ENCODE measurements around the gene AKNA.

The AKNA gene

DNA sequence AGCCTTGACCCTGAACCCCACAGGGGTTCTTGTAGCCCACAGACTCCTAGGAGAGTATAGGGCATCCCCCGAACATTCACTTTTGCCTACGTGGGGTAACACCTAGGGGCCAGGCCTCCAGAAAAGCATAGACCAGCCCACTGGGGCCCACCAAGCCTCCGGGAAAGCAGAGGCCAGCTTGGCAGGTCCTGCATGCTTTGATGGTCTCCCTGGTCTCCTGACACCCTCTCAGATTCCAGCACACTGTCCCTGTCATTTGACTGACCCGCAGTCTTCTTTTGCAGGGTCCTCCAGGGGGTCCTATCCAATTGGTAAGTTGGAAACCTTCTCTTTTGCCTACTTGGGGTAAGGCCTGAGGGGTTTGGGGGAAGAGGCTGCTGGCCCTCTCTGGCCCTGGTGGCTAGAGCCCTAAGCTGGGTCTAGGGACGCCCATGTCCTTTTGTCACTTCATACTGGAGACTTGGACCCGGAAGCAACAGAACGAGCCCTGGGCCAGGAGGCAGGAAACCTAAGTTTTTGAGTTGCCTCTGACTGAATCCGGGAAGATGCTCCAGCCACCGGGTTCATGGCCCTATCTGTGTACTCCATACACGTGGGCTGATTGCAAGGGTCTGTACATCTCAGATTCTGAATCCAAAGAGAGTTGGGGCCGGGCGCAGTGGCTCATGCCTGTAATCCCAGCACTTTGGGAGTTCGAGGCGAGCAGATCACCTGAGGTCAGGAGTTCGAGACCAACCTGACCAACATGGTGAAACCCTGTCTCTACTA lies 85.8 kb downstream of the AKNA start:
- DNase-seq (ENCODE audit: low read depth in 2 of 2), result no peak

DNA sequence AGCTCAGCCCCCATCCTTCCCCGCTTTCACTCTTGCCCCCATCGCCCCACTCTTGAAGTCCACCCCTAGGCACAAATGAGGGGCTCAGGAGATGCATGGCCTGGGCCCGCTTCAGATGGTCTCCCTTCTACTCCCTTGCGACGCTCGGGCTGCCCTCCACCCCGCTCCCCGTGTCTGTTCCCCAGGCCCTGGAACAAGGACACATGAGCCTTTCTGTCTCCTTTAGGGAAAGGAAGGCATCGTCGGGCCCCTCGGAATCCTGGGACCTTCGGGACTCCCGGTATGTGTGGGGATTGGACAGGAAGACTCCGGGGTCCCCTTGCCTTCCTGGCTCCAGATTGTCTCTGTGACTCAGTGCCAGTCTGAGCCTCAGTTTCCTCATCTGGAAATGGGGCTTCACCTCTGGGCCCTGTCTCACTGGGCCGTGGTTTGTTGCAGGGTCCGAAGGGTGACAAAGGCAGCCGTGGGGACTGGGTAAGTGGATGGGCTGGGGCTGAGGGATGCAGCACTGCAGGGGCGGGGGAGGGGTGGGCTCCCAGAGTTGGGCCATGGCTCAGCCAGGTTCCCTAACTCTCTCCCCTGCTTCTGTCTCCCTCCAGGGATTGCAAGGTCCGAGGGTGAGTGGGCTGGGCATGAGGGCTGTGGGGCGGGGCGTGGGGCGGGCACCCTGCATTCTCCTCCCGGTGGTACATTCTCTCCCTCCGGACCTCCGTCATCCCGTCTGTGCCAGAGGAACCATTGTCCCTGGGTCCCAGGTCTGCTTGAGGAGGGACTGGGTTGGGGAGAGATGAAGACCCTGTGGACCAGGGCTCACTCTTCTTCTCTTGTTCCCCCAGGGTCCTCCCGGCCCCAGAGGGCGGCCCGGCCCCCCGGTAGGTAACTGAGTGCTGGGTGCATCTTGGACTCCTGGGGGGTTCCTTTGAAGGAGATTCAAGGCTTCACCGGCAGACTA lies 86.7 kb downstream of the AKNA start:
- no peak for DNase-seq (ENCODE audit: low read depth in 2 of 2)

- no peak for DNase-seq (ENCODE audit: low read depth in 2 of 2)
Observed at GRCh38 chr9:114300153-114300845, 87.5 kb downstream of the AKNA start.

DNA sequence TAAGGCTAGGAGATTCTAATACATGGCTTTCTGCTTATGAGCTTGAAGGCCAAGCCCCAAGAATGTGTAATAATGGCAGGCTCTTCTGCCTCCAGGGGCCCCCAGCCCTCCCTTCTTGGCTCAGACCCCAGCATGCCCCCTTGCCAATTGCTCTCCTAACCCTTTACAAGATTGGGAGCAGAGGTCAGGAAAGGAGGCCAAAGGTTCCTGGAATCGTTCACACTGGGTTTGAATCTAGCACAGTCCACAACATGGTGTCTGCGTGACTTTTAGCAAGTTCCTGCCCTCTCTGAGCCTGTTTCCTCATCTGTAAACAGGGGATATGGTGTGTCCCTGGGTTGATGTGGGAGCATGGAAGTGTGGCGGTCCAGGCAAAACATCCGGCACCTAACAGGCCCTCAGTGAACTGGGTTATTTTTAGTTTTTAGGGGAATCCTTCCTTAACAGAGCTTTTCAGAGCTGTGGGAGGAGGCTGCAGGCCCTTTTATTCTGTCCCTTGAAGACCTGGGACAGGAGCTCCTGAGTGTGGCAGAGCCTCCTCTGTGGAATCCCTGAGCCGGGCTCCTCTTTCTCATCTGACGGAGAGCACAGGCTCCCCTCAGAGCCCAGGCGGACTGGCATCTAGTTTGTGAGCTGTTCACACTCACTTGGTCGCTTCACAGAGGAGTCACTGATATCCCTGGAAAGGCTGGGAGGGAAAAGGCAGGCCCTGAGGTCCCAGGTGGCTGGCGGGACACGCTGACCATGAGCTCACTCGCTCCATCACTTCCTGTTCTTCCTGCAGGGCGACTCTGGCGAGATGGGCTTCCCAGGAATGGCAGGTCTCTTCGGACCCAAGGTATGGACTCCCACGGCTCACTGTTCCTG lies 88.3 kb downstream of the AKNA start:
- DNase-seq (ENCODE audit: low read depth in 2 of 2), result no peak

GRCh38 chr9:114296338-114296737 lies 91.4 kb downstream of the AKNA start:
- no peak for DNase-seq (ENCODE audit: low read depth in 2 of 2)

GRCh38 chr9:114294664-114295063 lies 93.1 kb downstream of the AKNA start:
- no peak for DNase-seq (ENCODE audit: low read depth in 2 of 2)

DNA sequence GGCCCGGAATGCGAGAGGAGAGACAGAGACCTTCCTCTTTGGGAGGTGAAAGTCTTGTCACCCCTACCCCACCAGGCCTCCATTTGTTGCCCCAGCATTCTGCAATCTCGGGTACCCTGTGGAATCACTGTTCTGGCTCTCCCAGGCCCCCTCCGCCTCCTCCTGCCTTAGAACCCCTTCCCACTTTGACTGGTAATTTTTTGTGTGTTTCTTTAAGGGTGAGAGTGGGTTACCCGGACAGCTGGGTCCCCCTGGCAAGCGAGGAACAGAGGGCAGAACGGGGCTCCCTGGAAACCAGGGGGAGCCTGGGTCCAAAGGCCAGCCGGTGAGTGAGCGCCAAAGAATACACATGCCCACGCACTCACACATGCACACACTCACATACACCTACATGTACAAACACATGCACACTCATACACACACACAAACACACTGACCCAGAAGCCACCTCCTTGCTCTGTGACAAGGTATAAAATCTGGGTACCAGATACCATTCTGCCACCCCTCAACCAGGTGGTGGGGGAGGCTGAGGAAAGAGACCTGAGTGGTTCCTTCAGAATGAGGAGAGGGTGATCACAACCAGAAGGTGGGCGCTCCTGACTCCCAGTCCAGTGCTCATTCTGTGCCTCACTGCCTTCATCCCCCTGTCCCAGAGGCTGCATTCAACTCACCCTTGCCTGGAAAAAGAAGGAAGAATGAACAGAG lies 95.7 kb downstream of the AKNA start:
- no peak for DNase-seq (ENCODE audit: low read depth in 2 of 2)

DNA sequence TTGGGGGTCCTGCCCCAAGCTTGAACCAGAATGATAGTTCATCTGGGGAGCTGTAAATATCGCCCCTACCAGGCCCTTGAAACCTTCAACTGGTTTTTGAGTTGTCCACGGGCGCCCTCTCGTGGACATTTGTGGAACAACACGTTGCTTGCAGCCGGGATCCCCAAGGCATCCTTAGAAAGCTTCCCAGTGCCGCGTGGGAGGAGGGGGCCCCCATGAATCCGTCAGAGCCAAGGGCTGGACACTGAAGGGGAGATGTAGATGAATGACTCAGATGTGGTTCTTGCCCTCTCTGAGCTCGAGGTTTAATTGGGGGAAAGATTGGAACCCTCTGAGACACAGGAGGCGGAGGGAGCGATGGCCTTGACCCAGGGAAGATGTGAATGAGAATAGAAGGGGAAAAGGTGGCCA lies 96.7 kb downstream of the AKNA start:
- DNase-seq (ENCODE audit: low read depth in 2 of 2), result peak; percentile 44 to 47

- no peak for DNase-seq (ENCODE audit: low read depth in 2 of 2)
Observed at GRCh38 chr9:114290561-114290986, 97.2 kb downstream of the AKNA start.

GRCh38 chr9:114289571-114290481 lies 98.0 kb downstream of the AKNA start:
- DNase-seq (ENCODE audit: low read depth in 2 of 2), result no peak

DNA sequence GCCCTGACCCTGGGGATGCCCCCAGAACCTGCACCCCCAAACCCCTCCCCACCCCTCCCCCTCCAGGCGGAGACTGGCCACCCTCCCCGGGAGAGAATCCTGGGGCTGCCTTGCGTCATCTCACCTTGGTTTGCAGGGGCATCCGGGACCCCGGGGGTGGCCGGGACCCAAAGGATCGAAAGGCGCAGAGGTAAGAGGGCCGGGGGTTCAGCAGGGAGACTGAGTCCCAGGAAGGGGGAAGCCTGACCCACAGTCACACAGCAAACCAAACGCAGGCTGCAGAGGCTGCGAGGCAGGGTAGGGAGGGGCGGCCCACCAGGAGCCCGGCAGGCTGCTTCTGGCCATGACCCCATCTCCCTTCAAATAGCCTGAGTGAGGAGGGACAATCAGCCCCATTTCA lies 98.7 kb downstream of the AKNA start:
- no peak for DNase-seq (ENCODE audit: low read depth in 2 of 2)

GRCh38 chr9:114288193-114289091 lies 99.3 kb downstream of the AKNA start:
- no peak for DNase-seq (ENCODE audit: low read depth in 2 of 2)

DNA sequence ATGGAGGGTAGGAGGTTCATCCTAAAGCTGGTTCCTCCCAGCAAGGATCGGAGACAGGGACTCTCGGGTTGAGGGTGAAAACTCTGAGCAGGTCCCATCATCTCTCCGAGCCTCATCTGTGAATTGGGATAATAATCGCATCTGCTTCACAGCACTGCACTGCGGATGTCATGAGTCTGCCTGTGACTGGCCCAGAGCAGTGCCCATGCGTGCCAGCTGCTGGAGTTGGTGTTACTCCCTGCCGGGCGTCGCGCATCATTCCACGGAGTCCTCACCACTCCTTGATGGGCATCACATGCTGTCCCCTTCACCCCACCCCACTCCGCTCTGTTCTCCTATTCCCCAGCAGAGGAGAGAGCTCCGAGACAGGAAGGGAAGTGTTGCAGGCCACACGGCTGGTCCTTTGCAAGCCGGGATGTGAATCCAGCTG lies 100.0 kb downstream of the AKNA start:
- no peak for DNase-seq (ENCODE audit: low read depth in 2 of 2)

DNA sequence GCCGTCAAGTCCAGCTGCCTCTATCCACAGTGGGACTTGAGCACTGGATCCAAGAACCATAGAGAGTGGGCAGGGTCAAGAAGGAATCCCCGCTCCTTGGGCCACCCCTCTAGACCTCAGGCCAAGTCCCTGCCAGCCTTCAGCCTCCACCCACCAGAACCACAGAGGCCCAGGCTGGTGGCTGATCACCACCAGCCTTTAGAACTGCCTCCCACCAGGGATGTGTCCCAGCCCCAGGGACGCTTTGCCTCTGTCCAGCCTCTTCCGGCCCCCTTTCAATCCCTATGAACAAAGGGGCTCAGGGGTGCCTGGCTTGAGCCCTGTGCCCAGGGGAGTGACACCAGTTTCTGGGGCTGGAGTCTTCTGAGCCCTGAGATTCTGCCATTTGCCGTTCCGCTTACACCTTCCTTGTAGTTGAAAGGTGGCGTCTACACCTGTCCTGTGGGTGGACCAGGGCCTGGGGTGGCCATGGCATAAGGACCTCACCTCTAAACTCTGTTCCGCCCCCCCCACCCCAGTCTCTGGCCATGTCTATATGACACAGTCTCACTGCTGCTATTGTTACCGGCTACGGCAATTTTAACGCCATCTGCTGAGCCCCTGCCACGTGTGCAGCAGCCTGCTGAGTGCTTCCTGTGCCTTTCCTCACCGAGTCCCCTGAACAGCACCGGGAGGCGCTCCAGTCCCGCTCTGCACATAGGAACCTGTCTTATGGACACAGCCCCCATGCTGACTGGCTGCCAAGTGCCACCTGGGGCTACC lies 100.6 kb downstream of the AKNA start:
- DNase-seq (ENCODE audit: low read depth in 2 of 2), result no peak

- DNase-seq (ENCODE audit: low read depth in 2 of 2), result no peak
Observed at GRCh38 chr9:114286146-114286679, 101.6 kb downstream of the AKNA start.

- no peak for DNase-seq (ENCODE audit: low read depth in 2 of 2)
Observed at GRCh38 chr9:114285166-114285867, 102.5 kb downstream of the AKNA start.

Data from stimulated activated CD8-positive, alpha-beta memory T cell treated with anti-CD3 and anti-CD28 coated beads, Interleukin-7, amount 100 ng/mL, for 4 hours (primary cell).